Esophagus muscularis mucosa (tissue), 4 donors: Measurements from ENCODE around the gene PADI2. TPM values are rescaled to one million over a fixed set of nuclear protein-coding genes. Genes with fewer than 3 reads are reported as not detected.

Experiments
- DNase-seq: peaks from one replicate; pipeline ENCODE4 v3.0.0-alpha.2; 2017; ENCODE audit errors: extremely low spot score
- H3K27ac ChIP-seq, 4 donors: fragments of 200-600 bp; sonication (generic); replicated peaks in 1 of 4; 1 replicate in 3 of 4; 2 replicates in 1 of 4; pipeline ENCODE4 v1.5.1; 2016 to 2019; ENCODE audit warnings: mild to moderate bottlenecking in 1 of 4
- H3K27me3 ChIP-seq, 4 donors: fragments of 200-600 bp; sonication (generic); one replicate each; pipeline versions ENCODE4 v1.5.1 to v1.6.0; 2016 to 2019
- H3K36me3 ChIP-seq, 4 donors: fragments of 200-600 bp; sonication (generic); one replicate each; pipeline ENCODE4 v1.5.1; 2016 to 2019
- H3K4me1 ChIP-seq, 4 donors: fragments of 200-600 bp; sonication (generic); one replicate each; pipeline ENCODE4 v1.5.1; 2016 to 2019
- H3K4me3 ChIP-seq, 4 donors: fragments of 200-600 bp; sonication (generic); 1 replicate in 2 of 4; 2 replicates in 2 of 4; pipeline ENCODE4 v1.5.1; 2016 to 2019; ENCODE audit warnings: mild to moderate bottlenecking in 4 of 4, moderate library complexity in 1 of 4
- H3K9me3 ChIP-seq, 4 donors: fragments of 200-600 bp; sonication (generic); 1 replicate in 3 of 4; 2 replicates in 1 of 4; pipeline ENCODE4 v1.5.1; 2016 to 2019
- CTCF ChIP-seq, 3 experiments: fragments of 200-600 bp in 2 of 3; fragments of 450-650 bp in 1 of 3; sonication (generic) in 2 of 3; IDR thresholded peaks; one replicate each; pipeline ENCODE4 v1.5.1; 2017 to 2019; ENCODE audit warnings: antibody characterized with exemption in 3 of 3, mild to moderate bottlenecking in 2 of 3, moderate library complexity in 1 of 3
- EP300 ChIP-seq: sonication (generic); formaldehyde crosslinking; IDR thresholded peaks from one replicate; pipeline ENCODE4 v1.6.1; 2017; ENCODE audit warnings: antibody characterized with exemption
- POLR2A ChIP-seq: fragments of 450-650 bp; IDR thresholded peaks from one replicate; pipeline ENCODE4 v1.6.1; 2017; ENCODE audit warnings: antibody characterized with exemption, moderate library complexity, mild to moderate bottlenecking, low read depth
- POLR2AphosphoS5 ChIP-seq, 2 donors: sonication (generic); formaldehyde crosslinking; IDR thresholded peaks; one replicate each; pipeline ENCODE4 v1.6.1; 2017; ENCODE audit warnings: antibody characterized with exemption in 2 of 2
- WGBS: methylation state at CpG from one replicate; pipeline ENCODE4 v1.1.5; 2018; 5-methylcytosine and 5-hydroxymethylcytosine counted together
- intact Hi-C: fragments of 100-400 bp; cut with DNase I; formaldehyde crosslinking; loops from one replicate; pipeline ENCODE4 v1.15.1; 2023
- total RNA-seq, 4 donors: library from RNA; depleted of rRNA; stranded (reverse); fragments of >200 nt; gene quantifications; one replicate each; pipeline versions ENCODE4 v1.1.0 to v1.2.1, GENCODE V29; 2016

The PADI2 gene
- total RNA-seq, 4 donors from 2014 or later = 0.39 to 2.0 (median 0.65) TPM

- Histone ChIP-seq H3K27me3 (peaks cover 0 to 75% (median 19%) of the 10 kb centered on the region in 4 donors), H3K4me3 (no peak overlapping the region), H3K27ac (no peak overlapping the region), H3K4me1 (no peaks in the 10 kb centered on the region), H3K36me3 (no peaks in the 10 kb centered on the region), H3K9me3 (peaks cover 0 to 27% (median 21%) of the 10 kb centered on the region in 4 donors)
- 37% methylated on average over 29 of the region's 50 CpGs for WGBS
- no peak for DNase-seq
- no peak for TF ChIP-seq POLR2AphosphoS5 (IDR thresholded peaks at IDR 0.05)
- TF ChIP-seq CTCF (IDR thresholded peaks at IDR 0.05) = no peak
- TF ChIP-seq EP300 = no peak
- TF ChIP-seq POLR2A = no peak
- intact Hi-C loops = no loop called here
These were observed 29.8 kb upstream of the PADI2 start for GRCh38 chr1:17148950-17149608.

GRCh38 chr1:17145648-17146047, 26.4 kb upstream of the PADI2 start:
- TF ChIP-seq CTCF (IDR thresholded peaks at IDR 0.05) = no peak
- no peaks in the 10 kb centered on the region for H3K36me3 ChIP-seq
- WGBS = 72% methylated on average over 2 of the region's 2 CpGs
- DNase-seq = no peak
- H3K4me3 ChIP-seq = no peak overlapping the region
- H3K27me3 ChIP-seq = peaks cover 0 to 55% (median 17%) of the 10 kb centered on the region in 4 donors
- H3K27ac ChIP-seq = no peak overlapping the region
- intact Hi-C loops = no loop called here
- no peaks in the 10 kb centered on the region for H3K9me3 ChIP-seq
- no peaks in the 10 kb centered on the region for H3K4me1 ChIP-seq

GRCh38 chr1:17143760-17144159, 24.5 kb upstream of the PADI2 start:
- Histone ChIP-seq H3K4me1 (no peaks in the 10 kb centered on the region), H3K4me3 (no peak overlapping the region), H3K27ac (no peak overlapping the region), H3K27me3 (peaks cover 0 to 42% (median 2%) of the 10 kb centered on the region in 4 donors), H3K36me3 (no peaks in the 10 kb centered on the region), H3K9me3 (no peaks in the 10 kb centered on the region)
- intact Hi-C loops = no loop called here
- WGBS = 83% methylated on average over 3 of the region's 3 CpGs
- TF ChIP-seq POLR2A = no peak
- no peak for TF ChIP-seq POLR2AphosphoS5 (IDR thresholded peaks at IDR 0.05)
- no peak for DNase-seq

- Histone ChIP-seq H3K4me3 (no peak overlapping the region), H3K27ac (no peak overlapping the region), H3K4me1 (no peaks in the 10 kb centered on the region), H3K27me3 (peaks cover 0 to 43% (median 0%) of the 10 kb centered on the region in 4 donors), H3K36me3 (no peaks in the 10 kb centered on the region), H3K9me3 (no peaks in the 10 kb centered on the region)
- 67% methylated on average over 10 of the region's 10 CpGs for WGBS
- intact Hi-C loops = no loop called here
- no peak for TF ChIP-seq CTCF (IDR thresholded peaks at IDR 0.05)
- TF ChIP-seq POLR2A = no peak
- TF ChIP-seq EP300 = no peak
- TF ChIP-seq POLR2AphosphoS5 (IDR thresholded peaks at IDR 0.05) = no peak
- no peak for DNase-seq
These were observed 22.4 kb upstream of the PADI2 start for GRCh38 chr1:17141441-17142197.

- intact Hi-C loops = no loop called here
- H3K27me3 ChIP-seq = peaks cover 0 to 45% (median 1%) of the 10 kb centered on the region in 4 donors
- WGBS = 26% methylated on average over 1 of the region's 1 CpG
- H3K9me3 ChIP-seq = no peaks in the 10 kb centered on the region
- no peak overlapping the region for H3K4me3 ChIP-seq
- no peak for TF ChIP-seq POLR2AphosphoS5 (IDR thresholded peaks at IDR 0.05)
- no peak for TF ChIP-seq EP300
- no peak for TF ChIP-seq POLR2A
- TF ChIP-seq CTCF (IDR thresholded peaks at IDR 0.05) = no peak
- no peak for DNase-seq
- no peaks in the 10 kb centered on the region for H3K36me3 ChIP-seq
- H3K27ac ChIP-seq = no peak overlapping the region
- H3K4me1 ChIP-seq = no peaks in the 10 kb centered on the region
These were observed 21.0 kb upstream of the PADI2 start for GRCh38 chr1:17140279-17140678.
